ENCODE data around the gene OR10G2. TPM values are rescaled to one million over a fixed set of nuclear protein-coding genes. Genes with fewer than 3 reads are reported as not detected.

The OR10G2 gene, protein sequence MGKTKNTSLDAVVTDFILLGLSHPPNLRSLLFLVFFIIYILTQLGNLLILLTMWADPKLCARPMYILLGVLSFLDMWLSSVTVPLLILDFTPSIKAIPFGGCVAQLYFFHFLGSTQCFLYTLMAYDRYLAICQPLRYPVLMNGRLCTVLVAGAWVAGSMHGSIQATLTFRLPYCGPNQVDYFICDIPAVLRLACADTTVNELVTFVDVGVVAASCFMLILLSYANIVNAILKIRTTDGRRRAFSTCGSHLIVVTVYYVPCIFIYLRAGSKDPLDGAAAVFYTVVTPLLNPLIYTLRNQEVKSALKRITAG
- not detected in 2 replicates for total RNA-seq

DNA sequence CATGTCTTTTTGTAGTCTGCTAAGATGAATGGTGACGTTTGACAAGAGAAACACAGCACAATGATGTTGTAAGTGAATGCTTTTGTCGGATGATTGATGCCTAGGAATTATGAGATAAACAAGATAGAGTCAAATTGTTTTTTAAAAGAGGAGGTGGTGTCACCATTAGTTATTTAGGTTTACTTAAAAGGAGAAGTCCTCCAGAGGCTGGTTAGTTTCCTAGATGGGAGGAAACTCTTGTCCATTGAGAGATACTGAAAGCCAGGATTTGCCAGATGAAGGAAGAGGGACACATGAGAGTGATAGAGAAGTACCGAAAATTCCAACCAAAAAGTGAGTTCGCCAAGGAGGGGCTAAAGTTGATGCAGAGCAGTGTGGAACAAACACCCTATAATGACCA lies at the start of gene OR10G2:
Gene OR10G2 (minus strand): TSS at position 101 of the 400 bp plus-strand sequence. CDS start 98 bp downstream, at position 3.
- TF ChIP-seq, protein P1, sequence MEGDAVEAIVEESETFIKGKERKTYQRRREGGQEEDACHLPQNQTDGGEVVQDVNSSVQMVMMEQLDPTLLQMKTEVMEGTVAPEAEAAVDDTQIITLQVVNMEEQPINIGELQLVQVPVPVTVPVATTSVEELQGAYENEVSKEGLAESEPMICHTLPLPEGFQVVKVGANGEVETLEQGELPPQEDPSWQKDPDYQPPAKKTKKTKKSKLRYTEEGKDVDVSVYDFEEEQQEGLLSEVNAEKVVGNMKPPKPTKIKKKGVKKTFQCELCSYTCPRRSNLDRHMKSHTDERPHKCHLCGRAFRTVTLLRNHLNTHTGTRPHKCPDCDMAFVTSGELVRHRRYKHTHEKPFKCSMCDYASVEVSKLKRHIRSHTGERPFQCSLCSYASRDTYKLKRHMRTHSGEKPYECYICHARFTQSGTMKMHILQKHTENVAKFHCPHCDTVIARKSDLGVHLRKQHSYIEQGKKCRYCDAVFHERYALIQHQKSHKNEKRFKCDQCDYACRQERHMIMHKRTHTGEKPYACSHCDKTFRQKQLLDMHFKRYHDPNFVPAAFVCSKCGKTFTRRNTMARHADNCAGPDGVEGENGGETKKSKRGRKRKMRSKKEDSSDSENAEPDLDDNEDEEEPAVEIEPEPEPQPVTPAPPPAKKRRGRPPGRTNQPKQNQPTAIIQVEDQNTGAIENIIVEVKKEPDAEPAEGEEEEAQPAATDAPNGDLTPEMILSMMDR (IDR thresholded peaks at IDR 0.05; ENCODE audit: extremely low read depth, low read depth, low read length) = no peak
- no peaks in the 10 kb centered on the region for H3K36me3 ChIP-seq (ENCODE audit: insufficient read depth, low read length)
- H3K79me2 ChIP-seq (ENCODE audit: insufficient read depth, low read length) = no peaks in the 10 kb centered on the region
- no peaks in the 10 kb centered on the region for H4K20me1 ChIP-seq (ENCODE audit: insufficient read depth, low read length)
- no peak within 1 kb of the TSS for H3K4me2 ChIP-seq (ENCODE audit: insufficient read depth, low read length)
- no peak within 1 kb of the TSS for H3K4me3 ChIP-seq (ENCODE audit: insufficient read depth, low read length)
- DNase-seq (ENCODE audit: insufficient read length, low spot score, missing footprints) = no peak
- H3K27ac ChIP-seq (ENCODE audit: low read depth, low read length) = no peak within 1 kb of the TSS
- no peaks in the 10 kb centered on the region for H3K4me1 ChIP-seq (ENCODE audit: insufficient read depth, low read length)
- H3K27me3 ChIP-seq (ENCODE audit: insufficient read depth, low read length) = no peaks in the 10 kb centered on the region
- H3K9me3 ChIP-seq (ENCODE audit: low read depth, low read length) = no peaks in the 10 kb centered on the region
- no peak within 1 kb of the TSS for H2AFZ ChIP-seq (ENCODE audit: low read length)

DNA sequence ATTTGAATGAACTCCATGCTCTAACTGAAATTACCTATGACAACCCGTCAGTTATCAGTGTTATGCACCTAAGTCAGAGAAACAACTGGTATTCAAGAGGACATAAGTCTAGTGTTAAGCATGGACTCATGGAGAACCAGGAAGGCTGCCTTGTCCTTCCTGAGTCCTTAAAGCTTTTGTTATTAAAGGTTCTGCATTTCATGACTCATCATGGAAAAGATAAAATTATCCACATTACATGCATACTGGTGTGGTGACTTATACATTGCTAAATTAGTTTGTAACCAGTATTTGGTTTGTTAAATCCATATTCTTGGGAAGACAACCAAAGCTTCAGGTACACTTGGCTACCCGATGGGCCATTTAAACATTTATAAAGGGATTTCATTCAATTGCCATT lies 45.3 kb upstream of the OR10G2 start:
- Histone ChIP-seq H3K4me1 (ENCODE audit: insufficient read depth, low read length) (peaks cover 4% of the 10 kb centered on the region), H3K9me3 (ENCODE audit: low read depth, low read length) (no peaks in the 10 kb centered on the region), H3K4me3 (ENCODE audit: insufficient read depth, low read length) (no peak overlapping the region), H3K27ac (ENCODE audit: low read depth, low read length) (no peak overlapping the region), H3K27me3 (ENCODE audit: insufficient read depth, low read length) (no peaks in the 10 kb centered on the region), H4K20me1 (ENCODE audit: insufficient read depth, low read length) (no peaks in the 10 kb centered on the region), H3K36me3 (ENCODE audit: insufficient read depth, low read length) (no peaks in the 10 kb centered on the region), H2AFZ (ENCODE audit: low read length) (no peak overlapping the region), H3K79me2 (ENCODE audit: insufficient read depth, low read length) (no peaks in the 10 kb centered on the region), H3K4me2 (ENCODE audit: insufficient read depth, low read length) (no peak overlapping the region)
- TF ChIP-seq, protein P1 (IDR thresholded peaks at IDR 0.05; ENCODE audit: extremely low read depth, low read depth, low read length) = no peak
- no peak for DNase-seq (ENCODE audit: insufficient read length, low spot score, missing footprints)

DNA sequence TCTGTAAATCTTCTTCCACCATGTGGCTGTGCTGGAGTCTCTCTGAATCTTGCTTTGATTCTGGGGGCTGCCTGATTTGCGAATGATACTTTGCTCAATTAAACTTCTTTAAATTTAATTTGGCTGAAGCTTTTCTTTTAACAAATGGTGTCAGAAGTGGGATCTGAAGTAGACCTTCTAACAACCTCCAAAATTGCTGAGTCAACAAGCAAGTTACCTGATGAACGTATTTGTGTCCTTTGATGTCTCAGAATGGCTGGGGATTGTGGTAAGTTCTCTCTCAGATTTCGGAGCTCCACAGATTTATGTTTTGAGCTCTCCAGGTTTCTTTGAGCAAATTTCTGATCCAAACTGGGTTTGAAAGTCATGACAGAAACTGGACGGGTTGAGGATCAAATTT lies 40.8 kb upstream of the OR10G2 start:
- no peak overlapping the region for H3K4me3 ChIP-seq (ENCODE audit: insufficient read depth, low read length)
- TF ChIP-seq, protein P1 (IDR thresholded peaks at IDR 0.05; ENCODE audit: extremely low read depth, low read depth, low read length) = no peak
- no peak overlapping the region for H3K4me2 ChIP-seq (ENCODE audit: insufficient read depth, low read length)
- no peak overlapping the region for H2AFZ ChIP-seq (ENCODE audit: low read length)
- H3K27ac ChIP-seq (ENCODE audit: low read depth, low read length) = no peak overlapping the region
- H3K4me1 ChIP-seq (ENCODE audit: insufficient read depth, low read length) = peaks cover 4% of the 10 kb centered on the region
- H3K36me3 ChIP-seq (ENCODE audit: insufficient read depth, low read length) = no peaks in the 10 kb centered on the region
- H3K27me3 ChIP-seq (ENCODE audit: insufficient read depth, low read length) = no peaks in the 10 kb centered on the region
- H3K79me2 ChIP-seq (ENCODE audit: insufficient read depth, low read length) = no peaks in the 10 kb centered on the region
- H3K9me3 ChIP-seq (ENCODE audit: low read depth, low read length) = no peaks in the 10 kb centered on the region
- H4K20me1 ChIP-seq (ENCODE audit: insufficient read depth, low read length) = no peaks in the 10 kb centered on the region
- no peak for DNase-seq (ENCODE audit: insufficient read length, low spot score, missing footprints)

DNA sequence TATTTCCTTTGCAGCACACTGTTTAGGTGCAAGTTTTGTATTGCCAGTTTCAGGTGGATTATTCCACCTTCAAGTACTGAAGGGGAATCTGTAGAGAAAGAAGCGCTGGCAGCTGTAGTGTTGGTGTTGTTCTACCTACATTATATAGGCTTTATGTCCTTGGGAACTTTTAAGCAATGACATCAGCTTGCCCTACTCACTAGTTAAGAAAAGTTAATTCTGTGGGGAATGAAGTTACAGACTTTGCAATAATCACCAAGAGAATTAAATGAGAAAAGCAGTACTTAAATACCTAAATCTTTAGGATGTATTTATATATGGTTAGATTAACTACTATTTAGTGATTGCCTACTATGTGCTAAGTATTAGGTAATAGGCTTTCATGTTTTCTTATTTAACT lies 39.0 kb upstream of the OR10G2 start, which contains the start of gene OR4E1:
Gene OR4E1 (minus strand): TSS at position 101 of the 400 bp plus-strand sequence. CDS start 2,883 bp downstream, outside the sequence.
- no peak within 1 kb of the TSS for H3K4me2 ChIP-seq (ENCODE audit: insufficient read depth, low read length)
- no peaks in the 10 kb centered on the region for H3K79me2 ChIP-seq (ENCODE audit: insufficient read depth, low read length)
- H3K36me3 ChIP-seq (ENCODE audit: insufficient read depth, low read length) = no peaks in the 10 kb centered on the region
- H4K20me1 ChIP-seq (ENCODE audit: insufficient read depth, low read length) = no peaks in the 10 kb centered on the region
- DNase-seq (ENCODE audit: insufficient read length, low spot score, missing footprints) = no peak
- H3K4me1 ChIP-seq (ENCODE audit: insufficient read depth, low read length) = no peaks in the 10 kb centered on the region
- H2AFZ ChIP-seq (ENCODE audit: low read length) = no peak within 1 kb of the TSS
- H3K27ac ChIP-seq (ENCODE audit: low read depth, low read length) = no peak within 1 kb of the TSS
- H3K9me3 ChIP-seq (ENCODE audit: low read depth, low read length) = no peaks in the 10 kb centered on the region
- H3K27me3 ChIP-seq (ENCODE audit: insufficient read depth, low read length) = no peaks in the 10 kb centered on the region
- no peak within 1 kb of the TSS for H3K4me3 ChIP-seq (ENCODE audit: insufficient read depth, low read length)
- TF ChIP-seq, protein P1 (IDR thresholded peaks at IDR 0.05; ENCODE audit: extremely low read depth, low read depth, low read length) = no peak
